Measurements from ENCODE around the gene PTPRJ. TPM values are rescaled to one million over a fixed set of nuclear protein-coding genes. Genes with fewer than 3 reads are reported as not detected.

The PTPRJ gene
- total and polyA plus RNA-seq, 9 of the 15 experiments (the other 6 are each of a cell fraction or from before 2014, with no cell fraction given): 0.56 to 10.7 (median 4.8) TPM

GRCh38 chr11:47987781-47988180 is 7.4 kb downstream of the PTPRJ start:
- TF ChIP-seq CBX3 (IDR thresholded peaks at IDR 0.05; ENCODE audit: borderline replicate concordance in 1 of 2, low read length in 2 of 2) (no peak), RAD21 (CRISPR knock-in tag; conservative IDR thresholded peaks at IDR 0.05 in 1 of 2, IDR thresholded peaks at IDR 0.05 in 1 of 2) (0 out of 4 replicates have a peak, but pooled peaks of 1 of the 2 experiments have one; percentile 5)
- no TSS peak for BruUV-seq (replicated peaks)
- no peaks in the 10 kb centered on the region for H4K20me1 ChIP-seq (replicated peaks; ENCODE audit: control insufficient read depth, insufficient read depth, low read length)
- H3K9me3 ChIP-seq (replicated peaks; ENCODE audit: control insufficient read depth, insufficient read depth, low read depth, low read length): no peaks in the 10 kb centered on the region
- no peak for DNase-seq (ENCODE audit: extremely low read depth in 1 of 4, low spot score in 3 of 4)
- no peaks in the 10 kb centered on the region for H3K9me1 ChIP-seq (ENCODE audit: control insufficient read depth, insufficient read depth, low read length)
- no peak overlapping the region for H2AFZ ChIP-seq (ENCODE audit: low read depth, low read length)
- H3K4me2 ChIP-seq (ENCODE audit: insufficient read depth, low read length): no peak overlapping the region
- H3K27ac ChIP-seq (ENCODE audit: extremely low read depth, low read depth, low read length): 0 out of 3 replicates have a peak overlapping the region, but pooled peaks have one; percentile 40
- peaks cover 34 to 55% of the 10 kb centered on the region in 2 experiments for H3K4me1 ChIP-seq (replicated peaks in 1 of 2; ENCODE audit: control insufficient read depth in 2 of 2, insufficient read depth in 2 of 2, low read length in 2 of 2)
- H3K4me3 ChIP-seq: no peak overlapping the region
- ChIA-PET POLR2A (no interaction called here), CTCF (ENCODE audit: low intra/inter-chr PET ratio) (no interaction called here)
- H3K9ac ChIP-seq (ENCODE audit: insufficient read depth in 1 of 2, low read depth in 2 of 2, low read length in 2 of 2): peak overlapping the region in 1 of 2 experiments; percentile 40; a peak in 1 of 4 replicates
- intact Hi-C loops (cut with micrococcal nuclease): no loop called here
- H3K36me3 ChIP-seq (ENCODE audit: control insufficient read depth, insufficient read depth, low read length): 0 out of 3 replicates have a peak, but pooled peaks cover 2% of the 10 kb centered on the region
- no peaks in the 10 kb centered on the region for H3K27me3 ChIP-seq (ENCODE audit: control insufficient read depth in 2 of 2, insufficient read depth in 2 of 2, low read length in 2 of 2)
- no peak for FAIRE-seq
- in situ Hi-C loops (cut with MboI): no loop called here
- ATAC-seq: no peak
- peaks cover 38% of the 10 kb centered on the region for H3K79me2 ChIP-seq (ENCODE audit: control insufficient read depth, insufficient read depth, low read length)
- WGBS (ENCODE audit: insufficient coverage, low coverage, missing lambda C conversion rate): 55% methylated on average over 6 of the region's 6 CpGs

GRCh38 chr11:47989779-47990178 is 9.4 kb downstream of the PTPRJ start:
- FAIRE-seq: no peak
- in situ Hi-C loops (cut with MboI) (no loop called here), intact Hi-C loops (cut with micrococcal nuclease) (no loop called here)
- H3K79me2 ChIP-seq (ENCODE audit: control insufficient read depth, insufficient read depth, low read length): peaks cover 25% of the 10 kb centered on the region
- no peak for DNase-seq (ENCODE audit: extremely low read depth in 1 of 4, low spot score in 3 of 4)
- ChIA-PET CTCF (ENCODE audit: low intra/inter-chr PET ratio) (no interaction called here), POLR2A (interaction anchor here (0.9 kb wide), 1 partner anchor 16 kb away, joined by 3 read pairs; no protein-coding TSS in a partner anchor)
- no peak overlapping the region for H3K4me2 ChIP-seq (ENCODE audit: insufficient read depth, low read length)
- H3K9ac ChIP-seq (ENCODE audit: insufficient read depth in 1 of 2, low read depth in 2 of 2, low read length in 2 of 2): no peak overlapping the region
- H3K4me1 ChIP-seq (replicated peaks in 1 of 2; ENCODE audit: control insufficient read depth in 2 of 2, insufficient read depth in 2 of 2, low read length in 2 of 2): peaks cover 40 to 48% of the 10 kb centered on the region in 2 experiments
- H3K9me1 ChIP-seq (ENCODE audit: control insufficient read depth, insufficient read depth, low read length): no peaks in the 10 kb centered on the region
- no peaks in the 10 kb centered on the region for H3K9me3 ChIP-seq (replicated peaks; ENCODE audit: control insufficient read depth, insufficient read depth, low read depth, low read length)
- no peak overlapping the region for H3K4me3 ChIP-seq
- H3K27ac ChIP-seq (ENCODE audit: extremely low read depth, low read depth, low read length): no peak overlapping the region; the same call in 2 of the 3 replicates
- no peaks in the 10 kb centered on the region for H3K27me3 ChIP-seq (ENCODE audit: control insufficient read depth in 2 of 2, insufficient read depth in 2 of 2, low read length in 2 of 2)
- ATAC-seq: no peak
- BruUV-seq (replicated peaks): no TSS peak
- no peak overlapping the region for H2AFZ ChIP-seq (ENCODE audit: low read depth, low read length)
- no peaks in the 10 kb centered on the region for H3K36me3 ChIP-seq (ENCODE audit: control insufficient read depth, insufficient read depth, low read length)
- 55% methylated on average over 2 of the region's 2 CpGs for WGBS (ENCODE audit: insufficient coverage, low coverage, missing lambda C conversion rate)
- H4K20me1 ChIP-seq (replicated peaks; ENCODE audit: control insufficient read depth, insufficient read depth, low read length): 0 out of 2 replicates have a peak, but pooled peaks cover 2% of the 10 kb centered on the region
- TF ChIP-seq HDAC2 (IDR thresholded peaks at IDR 0.05) (peak; percentile 92; the same call in 1 of the 2 replicates), NFRKB (IDR thresholded peaks at IDR 0.05; ENCODE audit: low read depth) (no peak), ADNP (tag; IDR thresholded peaks at IDR 0.05) (peak; percentile 88), SIN3A (IDR thresholded peaks at IDR 0.05; ENCODE audit: borderline replicate concordance in 2 of 2, control insufficient read depth in 1 of 2, low read depth in 2 of 2, low read length in 2 of 2) (no peak), RNF219 (CRISPR knock-in tag; IDR thresholded peaks at IDR 0.05) (no peak), CC2D1A (IDR thresholded peaks at IDR 0.05) (0 out of 2 replicates have a peak, but pooled peaks have one; percentile 29), CBX1 (IDR thresholded peaks at IDR 0.05; ENCODE audit: low read depth) (peak; percentile 74; the same call in 1 of the 2 replicates), ASH1L (IDR thresholded peaks at IDR 0.05; ENCODE audit: borderline replicate concordance, low read depth, partially characterized antibody) (no peak), HDGF (IDR thresholded peaks at IDR 0.05) (0 out of 2 replicates have a peak, but pooled peaks have one; percentile 30), ZBTB12 (CRISPR knock-in tag; IDR thresholded peaks at IDR 0.05) (no peak)

Data from K562 (cell line).